ENCODE data around the gene NCKAP5.

NCKAP5 gene

DNA sequence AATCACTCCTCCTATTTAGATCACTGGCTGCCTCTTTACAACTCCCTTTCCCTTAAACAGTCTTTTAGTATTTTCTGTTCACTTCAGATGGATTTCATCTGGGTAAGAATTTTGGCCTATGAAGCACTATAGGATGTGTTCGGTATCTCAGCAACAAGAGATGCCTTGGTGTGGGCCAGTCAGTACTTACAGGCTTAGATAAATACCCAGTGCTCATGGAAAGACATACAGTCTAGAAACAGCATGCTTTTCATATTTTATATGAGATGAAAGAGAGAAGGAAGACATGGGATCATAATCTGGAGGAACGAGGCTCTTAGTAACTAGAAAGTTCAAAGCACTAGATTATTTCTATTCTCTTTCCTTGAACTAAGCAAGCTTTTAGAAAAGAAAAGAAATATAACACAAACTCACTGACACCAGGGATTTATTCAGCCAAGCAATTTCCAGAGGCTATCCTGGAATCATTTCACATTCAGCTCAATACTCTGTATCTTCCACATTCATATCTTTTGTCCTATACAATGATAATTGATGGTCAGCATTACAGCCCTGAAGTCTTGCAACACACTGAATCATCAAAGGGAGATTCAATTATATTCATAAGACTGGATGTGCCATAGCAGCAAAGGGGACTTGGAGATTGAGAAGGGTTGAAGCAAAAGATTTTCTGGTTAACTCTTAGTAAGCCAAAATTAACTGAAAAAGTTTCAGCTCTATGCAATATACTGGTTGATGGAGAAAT is 489.4 kb downstream of the NCKAP5 start:
- no peak overlapping the region for H3K4me2 ChIP-seq (ENCODE audit: low read length, poor library complexity, severe bottlenecking)
- H3K14ac ChIP-seq (ENCODE audit: low read length in 2 of 2): no peak overlapping the region
- H3K27ac ChIP-seq (ENCODE audit: low read length, poor library complexity, severe bottlenecking): no peak overlapping the region
- H2AFZ ChIP-seq (ENCODE audit: low read depth, low read length): no peak overlapping the region
- no peak overlapping the region for H3K9ac ChIP-seq (ENCODE audit: low read length)
- no peak overlapping the region for H4K91ac ChIP-seq (ENCODE audit: low read length)
- no peak overlapping the region for H2AK5ac ChIP-seq (ENCODE audit: low read length, severe bottlenecking)
- no peaks in the 10 kb centered on the region for H3K27me3 ChIP-seq (ENCODE audit: control insufficient read depth in 1 of 2, insufficient read depth in 1 of 2, low read length in 2 of 2)
- H3K4me3 ChIP-seq (ENCODE audit: insufficient read depth in 1 of 2, low read depth in 1 of 2, low read length in 2 of 2): no peak overlapping the region
- H3K4me1 ChIP-seq (ENCODE audit: control insufficient read depth, insufficient read depth, low read depth, low read length): no peaks in the 10 kb centered on the region
- H3K18ac ChIP-seq (ENCODE audit: low read depth in 1 of 2, low read length in 2 of 2): no peak overlapping the region
- no peak overlapping the region for H2BK5ac ChIP-seq (ENCODE audit: low read depth, low read length, poor library complexity, severe bottlenecking)
- no peaks in the 10 kb centered on the region for H3K9me3 ChIP-seq (ENCODE audit: control insufficient read depth, low read length)
- H4K8ac ChIP-seq (ENCODE audit: low read length): no peak overlapping the region
- H3K36me3 ChIP-seq (ENCODE audit: control insufficient read depth in 1 of 2, insufficient read depth in 2 of 2, low read depth in 1 of 2, low read length in 2 of 2): no peaks in the 10 kb centered on the region
- H3K79me1 ChIP-seq (replicated peaks; ENCODE audit: low read length, poor library complexity, severe bottlenecking): no peaks in the 10 kb centered on the region
- H2BK12ac ChIP-seq (ENCODE audit: low read length in 2 of 2): no peak overlapping the region
- DNase-seq: no peak
- H3K4ac ChIP-seq (ENCODE audit: low read depth in 1 of 2, low read length in 2 of 2): no peak overlapping the region
- WGBS: 88% methylated on average over 2 of the region's 2 CpGs
- no peak overlapping the region for H2BK120ac ChIP-seq (ENCODE audit: low read depth, low read length)
- H3K23ac ChIP-seq (ENCODE audit: low read length in 2 of 2): no peak overlapping the region
- no peak overlapping the region for H2BK15ac ChIP-seq (ENCODE audit: low read depth, poor library complexity, severe bottlenecking)

DNA sequence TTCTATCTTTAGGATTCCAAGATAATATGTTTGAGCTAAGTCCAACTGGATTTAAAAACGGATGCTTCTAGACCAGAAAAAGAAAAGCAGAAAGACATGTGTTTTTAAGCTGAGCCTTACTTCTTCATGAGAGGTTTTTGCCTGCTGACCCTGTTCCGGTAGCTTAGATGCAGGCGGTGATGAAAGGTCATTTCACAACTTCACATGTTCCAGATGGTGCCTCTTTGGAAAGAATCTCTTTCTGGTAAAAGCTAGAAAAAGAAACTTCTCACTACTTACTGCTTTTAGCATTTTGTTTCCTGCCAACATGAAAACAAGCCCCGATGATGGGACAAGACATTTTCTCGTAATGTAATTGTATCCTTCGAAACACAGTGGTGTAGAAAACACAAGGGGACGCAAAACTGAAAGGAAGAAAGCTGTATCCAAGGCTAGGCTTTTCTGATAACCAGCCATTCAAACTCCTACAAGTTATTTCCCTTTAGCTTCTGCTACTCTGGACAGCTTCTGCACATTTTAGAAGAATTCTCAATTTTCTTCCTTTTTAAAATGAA is 490.9 kb downstream of the NCKAP5 start:
- 78% methylated on average over 7 of the region's 7 CpGs for WGBS

DNA sequence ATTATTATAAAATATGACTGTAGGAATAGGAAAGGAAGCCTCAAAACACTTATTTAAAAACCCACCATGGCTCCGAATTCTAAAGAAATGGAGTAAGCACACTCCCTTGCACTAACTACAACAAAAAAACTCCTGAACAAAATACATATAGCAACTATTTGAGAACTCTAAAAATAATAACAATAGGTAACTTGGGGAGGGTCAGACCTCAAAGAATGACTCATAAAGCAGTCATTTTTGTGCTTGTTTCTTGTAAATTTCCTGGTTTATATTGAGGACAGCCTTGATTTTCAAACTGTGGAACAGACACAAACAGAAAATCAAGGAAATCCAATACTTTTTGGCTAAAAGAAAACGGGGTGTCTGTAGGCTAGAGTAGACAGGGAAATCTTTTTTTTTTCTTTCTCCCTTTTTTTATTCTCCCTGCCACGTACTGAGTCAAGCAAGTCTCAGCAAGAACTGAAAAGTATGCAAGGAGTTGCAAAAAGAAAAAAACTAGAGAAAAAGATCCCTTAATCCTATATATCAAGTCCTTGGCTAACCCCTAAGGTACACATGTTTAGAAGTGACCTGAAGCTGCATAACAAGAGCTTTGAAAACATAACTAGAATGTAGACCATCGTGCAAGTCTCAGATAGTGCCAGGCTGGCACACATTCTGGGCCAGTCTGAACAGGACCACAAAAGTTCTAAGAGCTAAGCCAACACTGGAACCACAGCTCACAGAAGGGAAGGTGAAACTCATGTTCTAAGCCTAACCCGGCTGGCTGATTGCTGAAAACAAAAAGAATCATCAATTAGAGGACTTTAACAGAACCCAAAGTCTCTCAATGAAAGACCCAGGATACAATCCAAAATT is 495.2 kb downstream of the NCKAP5 start:
- H3K9me3 ChIP-seq (ENCODE audit: control insufficient read depth, low read length): no peaks in the 10 kb centered on the region
- no peak overlapping the region for H3K27ac ChIP-seq (ENCODE audit: low read length, poor library complexity, severe bottlenecking)
- no peak overlapping the region for H2BK15ac ChIP-seq (ENCODE audit: low read depth, poor library complexity, severe bottlenecking)
- no peak overlapping the region for H2AK5ac ChIP-seq (ENCODE audit: low read length, severe bottlenecking)
- no peak overlapping the region for H4K8ac ChIP-seq (ENCODE audit: low read length)
- no peak overlapping the region for H3K14ac ChIP-seq (ENCODE audit: low read length in 2 of 2)
- no peaks in the 10 kb centered on the region for H3K4me1 ChIP-seq (ENCODE audit: control insufficient read depth, insufficient read depth, low read depth, low read length)
- no peak overlapping the region for H3K4me3 ChIP-seq (ENCODE audit: insufficient read depth in 1 of 2, low read depth in 1 of 2, low read length in 2 of 2)
- no peak overlapping the region for H2BK12ac ChIP-seq (ENCODE audit: low read length in 2 of 2)
- no peaks in the 10 kb centered on the region for H3K36me3 ChIP-seq (ENCODE audit: control insufficient read depth in 1 of 2, insufficient read depth in 2 of 2, low read depth in 1 of 2, low read length in 2 of 2)
- 54% methylated on average over 3 of the region's 5 CpGs for WGBS
- H2BK5ac ChIP-seq (ENCODE audit: low read depth, low read length, poor library complexity, severe bottlenecking): no peak overlapping the region
- no peak overlapping the region for H3K4ac ChIP-seq (ENCODE audit: low read depth in 1 of 2, low read length in 2 of 2)
- no peak overlapping the region for H3K23ac ChIP-seq (ENCODE audit: low read length in 2 of 2)
- no peak overlapping the region for H3K18ac ChIP-seq (ENCODE audit: low read depth in 1 of 2, low read length in 2 of 2)
- no peak overlapping the region for H2BK120ac ChIP-seq (ENCODE audit: low read depth, low read length)
- H4K91ac ChIP-seq (ENCODE audit: low read length): no peak overlapping the region
- no peaks in the 10 kb centered on the region for H3K27me3 ChIP-seq (ENCODE audit: control insufficient read depth in 1 of 2, insufficient read depth in 1 of 2, low read length in 2 of 2)
- no peak overlapping the region for H3K4me2 ChIP-seq (ENCODE audit: low read length, poor library complexity, severe bottlenecking)
- H3K9ac ChIP-seq (ENCODE audit: low read length): no peak overlapping the region
- DNase-seq: no peak
- no peak overlapping the region for H2AFZ ChIP-seq (ENCODE audit: low read depth, low read length)
- H3K79me1 ChIP-seq (replicated peaks; ENCODE audit: low read length, poor library complexity, severe bottlenecking): no peaks in the 10 kb centered on the region

More for the DNA sequence above, 490.9 kb downstream of the NCKAP5 start:
- no peak overlapping the region for H3K4me3 ChIP-seq (ENCODE audit: insufficient read depth in 1 of 2, low read depth in 1 of 2, low read length in 2 of 2)
- no peak overlapping the region for H2BK120ac ChIP-seq (ENCODE audit: low read depth, low read length)
- no peak overlapping the region for H3K4ac ChIP-seq (ENCODE audit: low read depth in 1 of 2, low read length in 2 of 2)
- H3K27me3 ChIP-seq (ENCODE audit: control insufficient read depth in 1 of 2, insufficient read depth in 1 of 2, low read length in 2 of 2): no peaks in the 10 kb centered on the region
- no peak overlapping the region for H3K14ac ChIP-seq (ENCODE audit: low read length in 2 of 2)
- no peak overlapping the region for H2BK5ac ChIP-seq (ENCODE audit: low read depth, low read length, poor library complexity, severe bottlenecking)
- no peaks in the 10 kb centered on the region for H3K36me3 ChIP-seq (ENCODE audit: control insufficient read depth in 1 of 2, insufficient read depth in 2 of 2, low read depth in 1 of 2, low read length in 2 of 2)
- H3K23ac ChIP-seq (ENCODE audit: low read length in 2 of 2): no peak overlapping the region
- H3K18ac ChIP-seq (ENCODE audit: low read depth in 1 of 2, low read length in 2 of 2): no peak overlapping the region
- H2BK15ac ChIP-seq (ENCODE audit: low read depth, poor library complexity, severe bottlenecking): no peak overlapping the region
- H3K9ac ChIP-seq (ENCODE audit: low read length): no peak overlapping the region
- no peak overlapping the region for H2AK5ac ChIP-seq (ENCODE audit: low read length, severe bottlenecking)
- H3K4me2 ChIP-seq (ENCODE audit: low read length, poor library complexity, severe bottlenecking): no peak overlapping the region
- H3K27ac ChIP-seq (ENCODE audit: low read length, poor library complexity, severe bottlenecking): no peak overlapping the region
- no peak overlapping the region for H2BK12ac ChIP-seq (ENCODE audit: low read length in 2 of 2)
- no peaks in the 10 kb centered on the region for H3K79me1 ChIP-seq (replicated peaks; ENCODE audit: low read length, poor library complexity, severe bottlenecking)
- no peak overlapping the region for H4K8ac ChIP-seq (ENCODE audit: low read length)
- no peaks in the 10 kb centered on the region for H3K9me3 ChIP-seq (ENCODE audit: control insufficient read depth, low read length)
- peak; percentile 50 for DNase-seq
- no peak overlapping the region for H2AFZ ChIP-seq (ENCODE audit: low read depth, low read length)
- no peaks in the 10 kb centered on the region for H3K4me1 ChIP-seq (ENCODE audit: control insufficient read depth, insufficient read depth, low read depth, low read length)
- H4K91ac ChIP-seq (ENCODE audit: low read length): no peak overlapping the region

DNA sequence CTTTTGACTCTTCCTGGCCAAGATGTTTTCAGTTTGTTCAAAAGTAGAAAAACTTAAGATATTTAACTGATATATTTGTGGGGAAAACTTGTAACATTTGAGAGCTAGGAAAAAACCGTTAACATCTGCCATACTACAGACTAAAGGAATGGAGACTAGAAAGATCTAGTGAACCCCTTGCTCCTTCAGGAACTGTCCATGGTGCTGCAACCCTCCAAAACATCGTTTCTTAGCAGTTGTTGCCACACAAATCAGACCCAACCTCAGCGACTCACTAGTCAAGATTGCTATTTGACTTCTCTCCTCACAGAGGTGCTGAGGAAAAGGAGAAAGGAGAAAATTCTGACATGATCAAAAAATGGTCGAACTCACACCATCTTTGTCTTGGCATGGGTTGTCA is 504.5 kb downstream of the NCKAP5 start:
- Histone ChIP-seq H2BK120ac (ENCODE audit: low read depth, low read length) (no peak overlapping the region), H3K14ac (ENCODE audit: low read length in 2 of 2) (no peak overlapping the region), H3K4me2 (ENCODE audit: low read length, poor library complexity, severe bottlenecking) (no peak overlapping the region), H2AFZ (ENCODE audit: low read depth, low read length) (no peak overlapping the region), H2BK15ac (ENCODE audit: low read depth, poor library complexity, severe bottlenecking) (no peak overlapping the region), H3K36me3 (ENCODE audit: control insufficient read depth in 1 of 2, insufficient read depth in 2 of 2, low read depth in 1 of 2, low read length in 2 of 2) (no peaks in the 10 kb centered on the region), H2AK5ac (ENCODE audit: low read length, severe bottlenecking) (no peak overlapping the region), H3K4me1 (ENCODE audit: control insufficient read depth, insufficient read depth, low read depth, low read length) (no peaks in the 10 kb centered on the region), H3K9me3 (ENCODE audit: control insufficient read depth, low read length) (no peaks in the 10 kb centered on the region), H3K79me1 (replicated peaks; ENCODE audit: low read length, poor library complexity, severe bottlenecking) (no peaks in the 10 kb centered on the region), H3K27me3 (ENCODE audit: control insufficient read depth in 1 of 2, insufficient read depth in 1 of 2, low read length in 2 of 2) (no peaks in the 10 kb centered on the region), H3K23ac (ENCODE audit: low read length in 2 of 2) (no peak overlapping the region), H2BK12ac (ENCODE audit: low read length in 2 of 2) (no peak overlapping the region), H4K91ac (ENCODE audit: low read length) (no peak overlapping the region), H3K18ac (ENCODE audit: low read depth in 1 of 2, low read length in 2 of 2) (no peak overlapping the region), H3K4ac (ENCODE audit: low read depth in 1 of 2, low read length in 2 of 2) (no peak overlapping the region), H2BK5ac (ENCODE audit: low read depth, low read length, poor library complexity, severe bottlenecking) (no peak overlapping the region), H3K27ac (ENCODE audit: low read length, poor library complexity, severe bottlenecking) (no peak overlapping the region), H4K8ac (ENCODE audit: low read length) (no peak overlapping the region), H3K9ac (ENCODE audit: low read length) (no peak overlapping the region), H3K4me3 (ENCODE audit: insufficient read depth in 1 of 2, low read depth in 1 of 2, low read length in 2 of 2) (no peak overlapping the region)
- peak; percentile 11 for DNase-seq
- WGBS: 0% methylated on average over 2 of the region's 4 CpGs
